ENCODE measurements around the gene ASB3. TPM values are rescaled to one million over a fixed set of nuclear protein-coding genes. Genes with fewer than 3 reads are reported as not detected.

Gene ASB3
- total and polyA plus RNA-seq, 4 donors, result 2.7 to 13.6 (median 8.7) TPM

- TF ChIP-seq CTCF (IDR thresholded peaks at IDR 0.05; ENCODE audit: low read depth, low read length, missing input control) (no peak), HNF4A (conservative IDR thresholded peaks at IDR 0.05) (no peak)
These were observed 9.6 kb downstream of the ASB3 start (continued) for GRCh38 chr2:53777134-53777533.

- TF ChIP-seq EGR1 (IDR thresholded peaks at IDR 0.05; ENCODE audit: low read depth in 2 of 2) (no peak), SP1 (IDR thresholded peaks at IDR 0.05) (no peak), CTCF (IDR thresholded peaks at IDR 0.05; ENCODE audit: low read depth, low read length, missing input control) (no peak), RAD21 (IDR thresholded peaks at IDR 0.05) (no peak), YY1 (IDR thresholded peaks at IDR 0.05) (no peak), MAX (IDR thresholded peaks at IDR 0.05) (no peak), REST (IDR thresholded peaks at IDR 0.05) (no peak), TAF1 (conservative IDR thresholded peaks at IDR 0.05) (no peak), ZBTB33 (IDR thresholded peaks at IDR 0.05) (no peak), JUND (IDR thresholded peaks at IDR 0.05) (no peak), ATF3 (IDR thresholded peaks at IDR 0.05) (no peak), RXRA (IDR thresholded peaks at IDR 0.05) (no peak), HNF4A (conservative IDR thresholded peaks at IDR 0.05) (no peak), HNF4G (IDR thresholded peaks at IDR 0.05) (no peak)
- Histone ChIP-seq H3K4me3 (ENCODE audit: low read depth in 1 of 3, low read length in 3 of 3) (no peak overlapping the region), H3K36me3 (ENCODE audit: control insufficient read depth in 4 of 4, insufficient read depth in 3 of 4, low read depth in 1 of 4, low read length in 3 of 4) (no peaks in the 10 kb centered on the region), H3K27me3 (ENCODE audit: control insufficient read depth in 4 of 4, insufficient read depth in 4 of 4, low read length in 3 of 4) (no peaks in the 10 kb centered on the region), H3K9ac (ENCODE audit: low read depth in 1 of 2, low read length in 2 of 2) (no peak overlapping the region), H3K9me3 (ENCODE audit: control insufficient read depth in 4 of 4, low read length in 3 of 4) (no peaks in the 10 kb centered on the region), H3K27ac (ENCODE audit: low read depth in 1 of 2, low read length in 2 of 2) (no peak overlapping the region), H3K4me1 (ENCODE audit: control insufficient read depth in 4 of 4, insufficient read depth in 4 of 4, low read length in 3 of 4) (peaks cover 0 to 8% (median 4%) of the 10 kb centered on the region in 4 donors)
- WGBS, result 88% methylated on average over 4 of the region's 4 CpGs
- no peak for DNase-seq (ENCODE audit: low spot score)
These were observed 16.5 kb downstream of the ASB3 start for GRCh38 chr2:53770264-53770663.
